Measurements from ENCODE around the gene SKI.

SKI gene

GRCh38 chr1:2279817-2280216 is 51.7 kb downstream of the SKI start:
- ATAC-seq (replicated peaks) (no peak), DNase-seq (no peak)
- Mint-ChIP-seq H3K27me3 (no peaks in the 10 kb centered on the region), H3K4me3 (no peak overlapping the region), H3K9me3 (peaks cover 0 to 6% of the 10 kb centered on the region in 2 donors), H3K36me3 (peaks cover 24 to 27% of the 10 kb centered on the region in 2 donors), H3K4me1 (peaks cover 42 to 52% of the 10 kb centered on the region in 2 donors), H3K27ac (no peak overlapping the region)

DNA sequence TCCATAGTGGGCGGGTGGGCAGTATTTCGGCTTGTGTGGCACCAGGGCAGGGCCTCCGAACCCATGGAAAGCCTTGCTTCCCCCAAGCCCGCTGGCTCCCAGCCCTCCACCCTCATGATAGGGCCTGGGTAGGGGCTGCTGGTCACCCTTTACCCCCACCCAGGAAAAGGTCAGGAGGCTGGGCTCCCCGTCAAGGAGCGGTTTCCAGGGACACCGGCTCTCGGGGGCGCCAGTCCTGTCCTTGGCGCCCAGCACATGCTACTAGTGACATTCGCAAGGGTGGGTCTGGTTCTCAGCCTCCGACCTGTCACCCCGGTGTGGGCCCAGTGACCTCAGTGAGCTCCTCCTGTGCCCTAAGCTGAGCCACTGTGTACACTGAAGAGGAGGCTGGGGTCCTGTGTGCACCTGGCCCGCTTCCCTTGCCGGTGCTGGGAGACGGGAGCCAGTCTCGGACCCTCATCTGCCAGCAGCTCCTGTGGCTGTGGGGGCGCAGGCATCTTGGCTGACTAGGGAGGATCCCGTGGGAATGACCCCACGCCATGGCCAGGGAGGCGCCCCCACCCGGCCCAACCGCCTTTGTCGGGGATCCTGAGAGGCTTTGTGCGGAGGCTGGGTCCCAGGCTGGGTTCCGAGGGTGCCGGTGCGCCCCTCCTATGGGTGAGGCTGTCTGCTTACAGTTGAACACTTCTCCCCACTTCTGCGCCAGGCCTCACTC is 54.6 kb downstream of the SKI start:
- H3K27me3 Mint-ChIP-seq, result no peaks in the 10 kb centered on the region
- no peak for DNase-seq
- H3K27ac Mint-ChIP-seq, result no peak overlapping the region
- H3K36me3 Mint-ChIP-seq, result peaks cover 13 to 17% of the 10 kb centered on the region in 2 donors
- peaks cover 0 to under 1% of the 10 kb centered on the region in 2 donors for H3K9me3 Mint-ChIP-seq
- peaks cover 20 to 26% of the 10 kb centered on the region in 2 donors for H3K4me1 Mint-ChIP-seq
- no peak overlapping the region for H3K4me3 Mint-ChIP-seq
- ATAC-seq (replicated peaks), result no peak

DNA sequence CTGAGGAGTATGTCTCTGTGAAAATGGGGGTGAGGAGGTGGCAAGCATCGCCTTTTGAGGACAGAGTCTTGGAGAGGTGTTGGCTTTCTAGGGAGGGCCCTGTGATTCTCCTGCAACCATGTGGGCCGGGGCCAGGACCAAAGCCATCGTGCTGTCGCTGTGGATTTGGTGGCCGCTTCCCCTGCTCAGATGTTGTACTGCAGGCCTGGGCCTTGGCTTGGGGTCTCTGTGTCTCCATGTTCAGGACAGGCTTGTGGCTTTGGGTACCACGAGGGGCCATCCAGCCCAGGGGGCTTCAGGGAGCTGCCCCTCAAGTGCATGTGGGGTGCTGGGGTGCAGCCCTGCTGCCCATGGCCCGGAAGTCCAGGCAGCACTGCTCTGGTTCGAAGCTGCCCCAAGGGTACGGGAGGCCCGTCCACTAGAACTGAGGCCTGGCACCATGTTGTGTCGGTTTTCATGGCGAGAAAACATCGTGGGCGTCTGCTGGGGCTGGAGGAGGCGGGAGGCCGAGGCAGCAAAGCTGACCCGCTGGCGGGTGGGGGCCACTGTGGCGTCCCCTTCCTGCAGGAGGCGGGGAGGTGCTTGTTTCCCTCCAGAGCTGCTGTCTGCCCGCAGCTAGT is 55.4 kb downstream of the SKI start:
- H3K4me3 Mint-ChIP-seq, result no peak overlapping the region
- peaks cover 8 to 21% of the 10 kb centered on the region in 2 donors for H3K36me3 Mint-ChIP-seq
- H3K27ac Mint-ChIP-seq, result peak overlapping the region; percentile 31
- peaks cover 17 to 26% of the 10 kb centered on the region in 2 donors for H3K4me1 Mint-ChIP-seq
- no peaks in the 10 kb centered on the region for H3K27me3 Mint-ChIP-seq
- ATAC-seq (replicated peaks) (no peak), DNase-seq (no peak)
- H3K9me3 Mint-ChIP-seq, result no peaks in the 10 kb centered on the region

DNA sequence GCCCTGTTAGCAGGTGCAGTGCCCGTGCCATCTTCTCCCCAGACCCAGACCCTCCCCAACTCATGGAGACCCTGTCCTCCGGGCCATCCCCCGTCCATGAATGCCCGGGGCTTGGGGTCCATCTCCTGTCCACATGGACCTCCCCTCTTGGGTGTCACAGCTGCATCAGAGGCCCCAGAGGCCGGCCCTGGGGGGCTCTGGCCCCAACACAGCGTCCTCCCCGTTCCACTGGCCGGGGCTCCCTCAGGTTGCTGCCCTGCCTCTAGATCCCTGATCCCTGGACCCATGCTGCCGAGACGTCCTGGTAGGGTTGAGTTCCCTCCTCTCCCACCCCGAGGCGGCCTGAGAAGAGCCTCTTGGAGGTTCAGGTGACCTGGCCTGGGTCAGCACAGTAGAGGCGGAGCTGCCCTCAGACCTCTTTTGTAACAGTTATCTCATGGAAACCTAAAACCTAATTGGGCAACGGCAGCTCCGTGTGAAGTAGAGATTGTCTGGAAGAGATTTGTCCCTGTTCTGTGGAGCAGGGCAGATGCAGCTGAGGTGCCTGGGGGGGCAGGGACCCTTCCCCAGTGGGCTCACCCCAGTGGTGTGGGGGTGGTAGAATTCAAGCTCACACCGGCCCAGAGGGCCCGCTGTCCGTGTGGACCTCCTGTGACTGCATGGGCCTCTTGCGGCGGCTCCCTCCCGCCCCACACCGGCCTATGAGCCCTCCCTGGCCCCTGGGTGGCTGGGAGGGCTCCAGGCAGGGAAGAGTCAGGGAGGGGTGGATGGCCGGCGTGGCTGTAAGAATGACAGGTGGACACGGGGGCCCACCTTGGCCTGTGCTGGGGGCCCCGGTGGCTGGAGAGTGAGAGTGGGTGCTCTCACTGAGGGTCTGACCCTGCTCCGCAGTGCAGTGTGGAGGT is 56.1 kb downstream of the SKI start:
- no peak overlapping the region for H3K4me3 Mint-ChIP-seq
- ATAC-seq (replicated peaks), result no peak
- DNase-seq, result no peak
- H3K36me3 Mint-ChIP-seq, result peaks cover 8 to 21% of the 10 kb centered on the region in 2 donors
- no peaks in the 10 kb centered on the region for H3K9me3 Mint-ChIP-seq
- peaks cover 20 to 26% of the 10 kb centered on the region in 2 donors for H3K4me1 Mint-ChIP-seq
- no peaks in the 10 kb centered on the region for H3K27me3 Mint-ChIP-seq
- H3K27ac Mint-ChIP-seq, result peak overlapping the region; percentile 31

GRCh38 chr1:2284932-2285331 is 56.8 kb downstream of the SKI start:
- Mint-ChIP-seq H3K4me3 (no peak overlapping the region), H3K9me3 (no peaks in the 10 kb centered on the region), H3K27me3 (no peaks in the 10 kb centered on the region), H3K4me1 (peaks cover 21 to 26% of the 10 kb centered on the region in 2 donors), H3K27ac (no peak overlapping the region), H3K36me3 (peaks cover 5 to 21% of the 10 kb centered on the region in 2 donors)
- DNase-seq (no peak), ATAC-seq (replicated peaks) (no peak)

- Mint-ChIP-seq H3K4me3 (no peak overlapping the region), H3K4me1 (peaks cover 37 to 44% of the 10 kb centered on the region in 2 donors), H3K9me3 (no peaks in the 10 kb centered on the region), H3K36me3 (peaks cover 8 to 19% of the 10 kb centered on the region in 2 donors), H3K27ac (peak overlapping the region; percentile 42), H3K27me3 (no peaks in the 10 kb centered on the region)
- DNase-seq (no peak), ATAC-seq (replicated peaks) (no peak)
Observed at GRCh38 chr1:2286923-2287322, 58.8 kb downstream of the SKI start.

- DNase-seq (no peak), ATAC-seq (replicated peaks) (no peak)
- no peak overlapping the region for H3K27ac Mint-ChIP-seq
- peaks cover 8 to 18% of the 10 kb centered on the region in 2 donors for H3K36me3 Mint-ChIP-seq
- H3K9me3 Mint-ChIP-seq, result no peaks in the 10 kb centered on the region
- H3K4me1 Mint-ChIP-seq, result peaks cover 43 to 52% of the 10 kb centered on the region in 2 donors
- no peaks in the 10 kb centered on the region for H3K27me3 Mint-ChIP-seq
- H3K4me3 Mint-ChIP-seq, result no peak overlapping the region
Observed at GRCh38 chr1:2287649-2288048, 59.5 kb downstream of the SKI start.

GRCh38 chr1:2288311-2288710 is 60.2 kb downstream of the SKI start:
- no peak for ATAC-seq (replicated peaks)
- Mint-ChIP-seq H3K36me3 (peaks cover 8 to 17% of the 10 kb centered on the region in 2 donors), H3K27me3 (no peaks in the 10 kb centered on the region), H3K4me1 (peaks cover 42 to 58% of the 10 kb centered on the region in 2 donors), H3K9me3 (no peaks in the 10 kb centered on the region), H3K4me3 (no peak overlapping the region), H3K27ac (no peak overlapping the region)
- no peak for DNase-seq

DNA sequence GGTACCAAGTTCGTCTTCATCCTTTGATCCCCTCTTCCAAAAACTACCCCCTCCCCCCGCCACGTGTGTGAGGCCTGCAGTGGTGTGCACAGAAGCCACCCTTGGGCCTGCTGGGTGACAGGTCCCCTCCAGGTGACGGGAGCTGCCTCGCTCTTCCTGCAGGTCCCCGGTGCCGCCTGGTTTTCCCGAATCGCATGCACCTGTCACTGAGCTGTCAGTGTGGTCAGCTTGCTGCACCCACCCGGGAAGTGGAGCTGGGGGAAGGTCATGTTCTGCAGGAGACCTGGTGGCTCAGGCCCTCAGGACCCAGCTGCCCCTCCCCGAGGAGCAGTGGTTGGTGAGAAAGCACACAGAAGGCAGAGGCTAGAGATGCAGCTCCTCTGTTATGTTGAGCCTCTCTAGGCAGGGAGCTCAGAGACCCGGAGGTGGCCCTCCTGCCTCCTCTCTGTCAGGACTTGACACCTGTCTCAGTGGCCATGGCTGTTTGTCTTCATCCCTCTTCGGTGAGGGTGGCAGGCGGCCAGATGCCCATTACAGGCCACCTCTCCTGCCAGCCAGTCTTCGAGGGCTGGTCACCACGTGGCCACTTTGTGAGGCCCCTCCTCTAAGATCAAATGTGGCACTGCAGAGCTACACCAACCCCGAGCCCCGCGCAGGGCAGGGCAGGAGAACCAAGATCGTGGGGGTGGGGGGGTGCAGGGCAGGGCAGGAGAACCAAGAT is 60.9 kb downstream of the SKI start:
- Mint-ChIP-seq H3K27me3 (no peaks in the 10 kb centered on the region), H3K4me3 (peak overlapping the region; percentile 44 to 46), H3K27ac (no peak overlapping the region), H3K36me3 (peaks cover 10 to 14% of the 10 kb centered on the region in 2 donors), H3K9me3 (no peaks in the 10 kb centered on the region), H3K4me1 (peaks cover 47 to 65% of the 10 kb centered on the region in 2 donors)
- no peak for ATAC-seq (replicated peaks)
- DNase-seq, result no peak

GRCh38 chr1:2289607-2290006 is 61.5 kb downstream of the SKI start:
- H3K4me1 Mint-ChIP-seq, result peaks cover 53 to 71% of the 10 kb centered on the region in 2 donors

DNA sequence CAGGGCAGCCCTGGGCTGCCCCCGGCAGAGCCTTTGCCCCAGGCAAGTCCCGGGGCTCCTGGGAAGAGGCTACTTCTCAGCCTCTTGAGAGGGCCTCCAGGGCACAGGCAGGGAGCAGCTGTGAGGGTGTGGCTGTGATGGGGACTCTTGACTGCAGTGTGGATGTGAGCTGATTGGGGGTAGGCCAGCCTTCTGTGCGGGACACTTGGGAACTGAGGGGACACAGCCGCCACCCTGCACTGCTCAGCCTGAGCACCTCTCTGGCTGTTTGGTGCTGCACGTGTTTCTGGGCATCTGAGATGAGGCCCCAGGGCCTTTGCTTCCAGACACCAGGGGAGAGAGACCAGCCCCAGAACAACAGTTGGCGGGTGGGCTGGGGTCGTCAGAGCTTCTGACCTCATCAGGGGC is 62.1 kb downstream of the SKI start:
- peak; percentile 46 to 50 for ATAC-seq (replicated peaks)

More at GRCh38 chr1:2289607-2290006, 61.5 kb downstream of the SKI start:
- H3K9me3 Mint-ChIP-seq, result no peaks in the 10 kb centered on the region
- no peaks in the 10 kb centered on the region for H3K27me3 Mint-ChIP-seq
- H3K4me3 Mint-ChIP-seq, result peak overlapping the region; percentile 77 to 83
- peak overlapping the region; percentile 95 for H3K27ac Mint-ChIP-seq
- peaks cover 12 to 14% of the 10 kb centered on the region in 2 donors for H3K36me3 Mint-ChIP-seq
- DNase-seq, result no peak
- ATAC-seq (replicated peaks), result no peak

GRCh38 chr1:2290595-2291510 is 62.7 kb downstream of the SKI start:
- Mint-ChIP-seq H3K36me3 (peaks cover 14 to 17% of the 10 kb centered on the region in 2 donors), H3K4me1 (peaks cover 57 to 84% of the 10 kb centered on the region in 2 donors), H3K9me3 (no peaks in the 10 kb centered on the region), H3K27ac (peak overlapping the region; percentile 95), H3K27me3 (no peaks in the 10 kb centered on the region), H3K4me3 (peak overlapping the region; percentile 77 to 83)
- DNase-seq (peak; percentile 71), ATAC-seq (replicated peaks) (peak; percentile 87 to 88)

More for the DNA sequence above, 62.1 kb downstream of the SKI start:
- Mint-ChIP-seq H3K36me3 (peaks cover 12 to 14% of the 10 kb centered on the region in 2 donors), H3K4me3 (peak overlapping the region; percentile 77 to 83), H3K27ac (peak overlapping the region; percentile 95), H3K4me1 (peaks cover 55 to 77% of the 10 kb centered on the region in 2 donors), H3K9me3 (no peaks in the 10 kb centered on the region), H3K27me3 (no peaks in the 10 kb centered on the region)
- DNase-seq, result no peak

DNA sequence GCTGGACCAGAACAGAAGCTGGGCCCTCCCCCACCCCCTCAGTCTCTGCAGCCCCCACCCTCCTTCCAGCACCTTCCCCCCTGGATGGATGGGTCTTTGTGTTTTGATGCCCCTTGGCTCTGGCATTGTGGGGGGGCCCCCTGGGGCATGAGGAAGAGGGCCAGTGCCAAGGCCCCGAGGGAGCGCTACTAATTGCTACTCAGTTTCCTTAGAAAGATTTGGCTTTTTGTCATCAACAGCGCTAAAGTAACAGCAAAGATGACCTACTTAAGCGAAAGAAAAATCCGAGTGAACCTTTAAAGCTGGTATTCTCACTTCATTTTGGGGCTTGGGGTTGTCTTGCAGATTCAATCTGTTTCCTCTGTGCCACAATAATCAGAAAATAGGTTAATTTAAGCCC is 63.5 kb downstream of the SKI start:
- DNase-seq (no peak), ATAC-seq (replicated peaks) (no peak)
- Mint-ChIP-seq H3K27ac (peak overlapping the region; percentile 95), H3K27me3 (no peaks in the 10 kb centered on the region), H3K9me3 (no peaks in the 10 kb centered on the region), H3K36me3 (peaks cover 13 to 19% of the 10 kb centered on the region in 2 donors), H3K4me1 (peaks cover 59 to 89% of the 10 kb centered on the region in 2 donors), H3K4me3 (peak overlapping the region; percentile 29 to 77)
